Panc1 (cell line): Measurements from ENCODE around the gene KIZ. TPM values are rescaled to one million over a fixed set of nuclear protein-coding genes. Genes with fewer than 3 reads are reported as not detected.

ENCODE experiments used
- ATAC-seq: fragments of 200-7000 bp; cut with Tn5 transposase; 2 replicates; pipeline ENCODE4 v1.9.1; 2020; ENCODE audit warnings: mild to moderate bottlenecking, moderate library complexity
- BruUV-seq: library from RNA; stranded (reverse); fragments of 400-500 nt; replicated peaks from 2 replicates; lab custom pipeline; 2021; lab: Mats Ljungman, UMichigan
- CTCF ChIA-PET: fragments of 300-600 bp; sonication (Branson Sonifier 250); formaldehyde crosslinking; loops from one replicate; lab custom pipeline; 2022; ENCODE audit warnings: antibody characterized with exemption; lab: Charles Lee
- POLR2A ChIA-PET: fragments of 300-600 bp; sonication (Branson Sonifier 250); formaldehyde crosslinking; loops from one replicate; lab custom pipeline; 2022; ENCODE audit warnings: antibody characterized with exemption; lab: Charles Lee
- DNase-seq: peaks from one replicate; pipeline ENCODE4 v3.0.0-alpha.2; 2010; ENCODE audit warnings: low read depth, low spot score
- H3K27ac ChIP-seq: 2 replicates; pipeline ENCODE4 v1.5.1; 2011; ENCODE audit warnings: mild to moderate bottlenecking, low read length, inconsistent platforms
- H3K27me3 ChIP-seq: fragments of 200-500 bp; sonication (Bioruptor generic); 2 replicates; pipeline ENCODE4 v1.6.0; 2014; ENCODE audit warnings: low read length, inconsistent platforms; ENCODE audit not compliant: control insufficient read depth, insufficient read depth
- H3K36me3 ChIP-seq: fragments of 200-500 bp; sonication (Bioruptor generic); 2 replicates; pipeline ENCODE4 v1.5.1; 2014; ENCODE audit warnings: inconsistent platforms, mild to moderate bottlenecking, low read length, moderate library complexity; ENCODE audit not compliant: control insufficient read depth, insufficient read depth
- H3K4me1 ChIP-seq: 2 replicates; pipeline ENCODE4 v1.5.1; 2011; ENCODE audit warnings: inconsistent platforms, mild to moderate bottlenecking, low read length, moderate library complexity; ENCODE audit not compliant: control insufficient read depth, insufficient read depth
- H3K4me3 ChIP-seq, 2 experiments: 2 replicates each; pipeline ENCODE4 v1.5.1; 2011 to 2012; ENCODE audit warnings: low read depth in 2 of 2, low read length in 2 of 2, mild to moderate bottlenecking in 2 of 2, inconsistent platforms in 1 of 2, moderate library complexity in 1 of 2
- H3K9me3 ChIP-seq: fragments of 200-500 bp; sonication (Bioruptor generic); 2 replicates; pipeline ENCODE4 v1.5.1; 2014; ENCODE audit warnings: low read depth, mild to moderate bottlenecking, inconsistent platforms, low read length, moderate library complexity; ENCODE audit not compliant: control insufficient read depth, insufficient read depth
- POLR2AphosphoS5 ChIP-seq: IDR thresholded peaks from 2 replicates; pipeline ENCODE4 v1.6.1; 2012; ENCODE audit warnings: mild to moderate bottlenecking, low read depth, low read length, moderate library complexity
- SIN3A ChIP-seq: IDR thresholded peaks from 2 replicates; pipeline ENCODE4 v1.6.1; 2012; ENCODE audit warnings: low read depth, mild to moderate bottlenecking, low read length, moderate library complexity, borderline replicate concordance; ENCODE audit not compliant: insufficient read depth
- TCF7L2 ChIP-seq: IDR thresholded peaks from 2 replicates; pipeline ENCODE4 v1.6.1; 2011; ENCODE audit warnings: mild to moderate bottlenecking, low read depth, low read length, inconsistent platforms
- in situ Hi-C: cut with HindIII; loops from 2 replicates; pipeline ENCODE4 v1.10.0; 2016; ENCODE audit warnings: low sequenced_read_pairs, low pct_unique_long_range_greater_than_20kb
- intact Hi-C: fragments of 100-400 bp; cut with micrococcal nuclease; formaldehyde crosslinking; loops from one replicate; pipeline ENCODE4 v1.10.0; 2022; ENCODE audit not compliant: unreplicated experiment
- total RNA-seq: library from RNA; stranded (reverse); gene quantifications from one replicate; pipeline ENCODE4 v1.2.1, GENCODE V29; 2021; ENCODE audit not compliant: unreplicated experiment
- TF ChIP-seq, protein P1 (sequence below), 2 experiments: IDR thresholded peaks; 2 replicates each; pipeline ENCODE4 v1.6.1; 2011 to 2012; ENCODE audit warnings: low read depth in 2 of 2, control low read depth in 1 of 2, low read length in 1 of 2, mild to moderate bottlenecking in 1 of 2, moderate library complexity in 1 of 2; ENCODE audit not compliant: insufficient read depth in 1 of 2
- TF ChIP-seq, protein P2 (sequence below): fragments of 450-650 bp; IDR thresholded peaks from 2 replicates; pipeline ENCODE4 v1.5.1; 2017; ENCODE audit warnings: mild to moderate bottlenecking

Gene KIZ
- total RNA-seq, 1 experiment from 2014 or later: 6.5 TPM

DNA sequence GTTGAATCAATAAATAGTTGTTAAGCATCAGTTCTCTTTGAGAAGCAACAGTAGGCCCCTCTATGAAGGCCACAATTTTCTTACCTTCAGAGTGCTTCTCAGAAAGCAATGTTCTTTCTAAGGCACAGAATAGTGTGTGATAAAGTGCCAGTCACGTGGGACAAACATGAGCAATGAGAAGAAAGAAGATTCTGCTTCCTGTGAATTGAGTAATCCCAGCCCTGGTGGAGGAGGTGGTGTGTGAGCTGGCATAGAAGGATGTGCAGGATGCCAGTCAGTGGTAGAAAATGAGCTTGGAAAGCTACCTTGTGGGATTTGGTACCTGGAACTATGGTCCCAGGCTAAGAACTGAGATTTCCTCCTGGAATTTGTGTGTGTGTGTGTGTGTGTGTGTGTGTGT is 21.7 kb downstream of the KIZ start:
- H3K4me1 ChIP-seq: no peaks in the 10 kb centered on the region
- no peaks in the 10 kb centered on the region for H3K9me3 ChIP-seq
- H3K27ac ChIP-seq: no peak overlapping the region
- ChIA-PET POLR2A (no interaction called here), CTCF (no interaction called here)
- intact Hi-C loops (no loop called here), in situ Hi-C loops (no loop called here)
- no peak for DNase-seq
- no peaks in the 10 kb centered on the region for H3K27me3 ChIP-seq
- no peaks in the 10 kb centered on the region; the same call in 1 of the 2 replicates for H3K36me3 ChIP-seq
- ATAC-seq: no peak
- H3K4me3 ChIP-seq: no peak overlapping the region
- TF ChIP-seq POLR2AphosphoS5 (no peak), TCF7L2 (no peak), SIN3A (no peak)
- TF ChIP-seq, protein P1, sequence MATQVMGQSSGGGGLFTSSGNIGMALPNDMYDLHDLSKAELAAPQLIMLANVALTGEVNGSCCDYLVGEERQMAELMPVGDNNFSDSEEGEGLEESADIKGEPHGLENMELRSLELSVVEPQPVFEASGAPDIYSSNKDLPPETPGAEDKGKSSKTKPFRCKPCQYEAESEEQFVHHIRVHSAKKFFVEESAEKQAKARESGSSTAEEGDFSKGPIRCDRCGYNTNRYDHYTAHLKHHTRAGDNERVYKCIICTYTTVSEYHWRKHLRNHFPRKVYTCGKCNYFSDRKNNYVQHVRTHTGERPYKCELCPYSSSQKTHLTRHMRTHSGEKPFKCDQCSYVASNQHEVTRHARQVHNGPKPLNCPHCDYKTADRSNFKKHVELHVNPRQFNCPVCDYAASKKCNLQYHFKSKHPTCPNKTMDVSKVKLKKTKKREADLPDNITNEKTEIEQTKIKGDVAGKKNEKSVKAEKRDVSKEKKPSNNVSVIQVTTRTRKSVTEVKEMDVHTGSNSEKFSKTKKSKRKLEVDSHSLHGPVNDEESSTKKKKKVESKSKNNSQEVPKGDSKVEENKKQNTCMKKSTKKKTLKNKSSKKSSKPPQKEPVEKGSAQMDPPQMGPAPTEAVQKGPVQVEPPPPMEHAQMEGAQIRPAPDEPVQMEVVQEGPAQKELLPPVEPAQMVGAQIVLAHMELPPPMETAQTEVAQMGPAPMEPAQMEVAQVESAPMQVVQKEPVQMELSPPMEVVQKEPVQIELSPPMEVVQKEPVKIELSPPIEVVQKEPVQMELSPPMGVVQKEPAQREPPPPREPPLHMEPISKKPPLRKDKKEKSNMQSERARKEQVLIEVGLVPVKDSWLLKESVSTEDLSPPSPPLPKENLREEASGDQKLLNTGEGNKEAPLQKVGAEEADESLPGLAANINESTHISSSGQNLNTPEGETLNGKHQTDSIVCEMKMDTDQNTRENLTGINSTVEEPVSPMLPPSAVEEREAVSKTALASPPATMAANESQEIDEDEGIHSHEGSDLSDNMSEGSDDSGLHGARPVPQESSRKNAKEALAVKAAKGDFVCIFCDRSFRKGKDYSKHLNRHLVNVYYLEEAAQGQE (IDR thresholded peaks at IDR 0.05; ENCODE audit: insufficient read depth in 1 of 2, low read depth in 2 of 2, low read length in 1 of 2): no peak
- TF ChIP-seq, protein P2, sequence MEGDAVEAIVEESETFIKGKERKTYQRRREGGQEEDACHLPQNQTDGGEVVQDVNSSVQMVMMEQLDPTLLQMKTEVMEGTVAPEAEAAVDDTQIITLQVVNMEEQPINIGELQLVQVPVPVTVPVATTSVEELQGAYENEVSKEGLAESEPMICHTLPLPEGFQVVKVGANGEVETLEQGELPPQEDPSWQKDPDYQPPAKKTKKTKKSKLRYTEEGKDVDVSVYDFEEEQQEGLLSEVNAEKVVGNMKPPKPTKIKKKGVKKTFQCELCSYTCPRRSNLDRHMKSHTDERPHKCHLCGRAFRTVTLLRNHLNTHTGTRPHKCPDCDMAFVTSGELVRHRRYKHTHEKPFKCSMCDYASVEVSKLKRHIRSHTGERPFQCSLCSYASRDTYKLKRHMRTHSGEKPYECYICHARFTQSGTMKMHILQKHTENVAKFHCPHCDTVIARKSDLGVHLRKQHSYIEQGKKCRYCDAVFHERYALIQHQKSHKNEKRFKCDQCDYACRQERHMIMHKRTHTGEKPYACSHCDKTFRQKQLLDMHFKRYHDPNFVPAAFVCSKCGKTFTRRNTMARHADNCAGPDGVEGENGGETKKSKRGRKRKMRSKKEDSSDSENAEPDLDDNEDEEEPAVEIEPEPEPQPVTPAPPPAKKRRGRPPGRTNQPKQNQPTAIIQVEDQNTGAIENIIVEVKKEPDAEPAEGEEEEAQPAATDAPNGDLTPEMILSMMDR: no peak
- BruUV-seq: no TSS peak

DNA sequence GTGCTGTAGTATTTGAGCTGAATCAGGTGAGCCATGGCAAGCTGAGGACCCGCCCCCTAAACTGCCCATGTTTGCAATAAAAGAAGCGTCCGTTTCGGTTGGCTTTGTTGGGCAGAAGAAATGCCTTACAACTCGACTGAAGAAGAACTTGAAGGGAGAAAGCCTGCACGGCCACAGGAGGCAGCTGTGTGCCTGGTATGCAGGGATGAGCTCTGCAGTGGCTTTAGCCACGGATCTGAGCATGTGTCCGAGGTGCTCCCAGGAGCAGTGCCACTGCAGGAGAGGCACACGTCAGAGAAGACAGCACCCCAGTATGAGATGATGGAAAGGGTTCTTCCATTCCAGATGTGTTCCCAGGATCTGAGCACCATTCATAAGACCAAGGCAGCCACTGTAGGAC is 23.5 kb downstream of the KIZ start:
- Histone ChIP-seq H3K27ac (no peak overlapping the region), H3K27me3 (no peaks in the 10 kb centered on the region), H3K36me3 (no peaks in the 10 kb centered on the region; the same call in 1 of the 2 replicates), H3K9me3 (no peaks in the 10 kb centered on the region), H3K4me1 (no peaks in the 10 kb centered on the region), H3K4me3 (no peak overlapping the region)
- intact Hi-C loops (no loop called here), in situ Hi-C loops (no loop called here)
- ATAC-seq (no peak), DNase-seq (no peak)
- CTCF ChIA-PET: no interaction called here
- POLR2A ChIA-PET: no interaction called here
- no TSS peak for BruUV-seq
- no peak for TF ChIP-seq POLR2AphosphoS5
- no peak for TF ChIP-seq TCF7L2
- TF ChIP-seq, protein P1 (IDR thresholded peaks at IDR 0.05; ENCODE audit: insufficient read depth in 1 of 2, low read depth in 2 of 2, low read length in 1 of 2): no peak
- no peak for TF ChIP-seq SIN3A
- TF ChIP-seq, protein P2: no peak
